Measurements from ENCODE around the gene ADCY7. TPM values are rescaled to one million over a fixed set of nuclear protein-coding genes. Genes with fewer than 3 reads are reported as not detected.

Gene ADCY7
- total RNA-seq, 4 donors from 2014 or later = 4.6 to 44.9 (median 14.1) TPM

GRCh38 chr16:50324345-50324744 is 58.0 kb downstream of the ADCY7 start:
- Histone ChIP-seq H3K27me3 (no peaks in the 10 kb centered on the region), H3K4me3 (no peak overlapping the region), H3K9me3 (no peaks in the 10 kb centered on the region), H3K4me1 (peaks cover 0 to 10% (median 0%) of the 10 kb centered on the region in 4 donors), H3K36me3 (peaks cover 0 to 38% (median 14%) of the 10 kb centered on the region in 4 donors), H3K27ac (peak overlapping the region; percentile 13 to 41 (median 24))
- intact Hi-C loops (cut with DNase I; ENCODE audit: low total_unique reads) = no loop called here
- in situ Hi-C loops (cut with MboI; ENCODE audit: low pct_ligation_motif_present in 1 of 4, low pct_unique_long_range_greater_than_20kb in 1 of 4, low sequenced_read_pairs in 3 of 4) = no loop called here
- TF ChIP-seq POLR2A (IDR thresholded peaks at IDR 0.05) (no peak), EP300 (IDR thresholded peaks at IDR 0.05; ENCODE audit: low read depth) (no peak), POLR2AphosphoS5 (IDR thresholded peaks at IDR 0.05) (no peak)
- TF ChIP-seq, protein P1, sequence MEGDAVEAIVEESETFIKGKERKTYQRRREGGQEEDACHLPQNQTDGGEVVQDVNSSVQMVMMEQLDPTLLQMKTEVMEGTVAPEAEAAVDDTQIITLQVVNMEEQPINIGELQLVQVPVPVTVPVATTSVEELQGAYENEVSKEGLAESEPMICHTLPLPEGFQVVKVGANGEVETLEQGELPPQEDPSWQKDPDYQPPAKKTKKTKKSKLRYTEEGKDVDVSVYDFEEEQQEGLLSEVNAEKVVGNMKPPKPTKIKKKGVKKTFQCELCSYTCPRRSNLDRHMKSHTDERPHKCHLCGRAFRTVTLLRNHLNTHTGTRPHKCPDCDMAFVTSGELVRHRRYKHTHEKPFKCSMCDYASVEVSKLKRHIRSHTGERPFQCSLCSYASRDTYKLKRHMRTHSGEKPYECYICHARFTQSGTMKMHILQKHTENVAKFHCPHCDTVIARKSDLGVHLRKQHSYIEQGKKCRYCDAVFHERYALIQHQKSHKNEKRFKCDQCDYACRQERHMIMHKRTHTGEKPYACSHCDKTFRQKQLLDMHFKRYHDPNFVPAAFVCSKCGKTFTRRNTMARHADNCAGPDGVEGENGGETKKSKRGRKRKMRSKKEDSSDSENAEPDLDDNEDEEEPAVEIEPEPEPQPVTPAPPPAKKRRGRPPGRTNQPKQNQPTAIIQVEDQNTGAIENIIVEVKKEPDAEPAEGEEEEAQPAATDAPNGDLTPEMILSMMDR (IDR thresholded peaks at IDR 0.05) = no peak
- 76 to 82% methylated on average over 4 to 6 of the region's 6 CpGs for WGBS, 2 donors (ENCODE audit: low coverage in 1 of 2)
- no peak for DNase-seq

GRCh38 chr16:50326264-50326663 is 59.9 kb downstream of the ADCY7 start:
- in situ Hi-C loops (cut with MboI; ENCODE audit: low pct_ligation_motif_present in 1 of 4, low pct_unique_long_range_greater_than_20kb in 1 of 4, low sequenced_read_pairs in 3 of 4) = no loop called here
- 82% methylated on average over 5 of the region's 5 CpGs; no CpG with 5 or more reads in 1 of the 2 donors for WGBS, 2 donors (ENCODE audit: low coverage in 1 of 2)

DNA sequence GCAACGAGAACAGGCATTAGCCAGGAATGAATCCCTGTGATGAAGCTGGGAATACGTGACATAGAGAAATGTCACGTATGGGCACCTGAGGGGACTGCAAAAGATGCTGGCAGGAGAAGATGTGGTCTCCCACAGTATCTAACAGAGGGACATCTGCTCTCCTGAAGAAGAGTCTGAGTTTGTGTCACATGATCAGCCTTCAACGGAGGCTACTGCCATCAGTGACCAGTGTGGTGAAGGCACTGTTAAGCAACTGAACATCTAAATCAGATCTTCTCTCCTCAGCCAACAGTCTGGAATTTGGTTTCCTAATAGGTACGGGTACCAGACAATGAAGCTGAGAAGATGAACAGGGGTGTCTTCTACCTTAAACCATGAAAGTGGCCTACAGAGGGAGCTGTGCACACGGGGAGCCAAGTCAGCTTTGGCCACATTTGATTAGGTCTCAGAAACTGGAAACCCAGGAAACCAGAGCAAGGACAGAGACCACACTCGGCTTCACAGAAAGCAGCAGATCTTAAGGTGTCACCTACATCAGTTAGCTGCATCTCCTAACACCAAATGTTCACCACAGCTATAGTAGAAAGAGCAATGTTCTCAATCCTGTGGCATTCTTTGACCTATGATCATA is 60.6 kb downstream of the ADCY7 start:
- H3K36me3 ChIP-seq = peaks cover 0 to 21% (median 5%) of the 10 kb centered on the region in 4 donors
- no peaks in the 10 kb centered on the region for H3K27me3 ChIP-seq
- no peak overlapping the region for H3K4me3 ChIP-seq
- intact Hi-C loops (cut with DNase I; ENCODE audit: low total_unique reads) (no loop called here), in situ Hi-C loops (cut with MboI; ENCODE audit: low pct_ligation_motif_present in 1 of 4, low pct_unique_long_range_greater_than_20kb in 1 of 4, low sequenced_read_pairs in 3 of 4) (no loop called here)
- H3K9me3 ChIP-seq = no peaks in the 10 kb centered on the region
- H3K4me1 ChIP-seq = peaks cover 0 to 10% (median 3%) of the 10 kb centered on the region in 4 donors
- WGBS, 2 donors (ENCODE audit: low coverage in 1 of 2) = 64 to 69% methylated on average over 4 to 7 of the region's 7 CpGs
- H3K27ac ChIP-seq = peak overlapping the region in 1 of 4 donors; percentile 6
- TF ChIP-seq POLR2A (IDR thresholded peaks at IDR 0.05) (no peak), EP300 (IDR thresholded peaks at IDR 0.05; ENCODE audit: low read depth) (no peak)
- TF ChIP-seq, protein P1 (IDR thresholded peaks at IDR 0.05) = peak; percentile 26 to 38 (median 36)
- no peak for DNase-seq

More at GRCh38 chr16:50326264-50326663, 59.9 kb downstream of the ADCY7 start:
- TF ChIP-seq EP300 (IDR thresholded peaks at IDR 0.05; ENCODE audit: low read depth) = no peak
- TF ChIP-seq, protein P1 (IDR thresholded peaks at IDR 0.05) = no peak
- no peak for TF ChIP-seq POLR2A (IDR thresholded peaks at IDR 0.05)
- no peak for TF ChIP-seq POLR2AphosphoS5 (IDR thresholded peaks at IDR 0.05)
- Histone ChIP-seq H3K4me3 (no peak overlapping the region), H3K4me1 (peaks cover 0 to 10% (median 3%) of the 10 kb centered on the region in 4 donors), H3K27ac (no peak overlapping the region), H3K36me3 (peaks cover 0 to 21% (median 5%) of the 10 kb centered on the region in 4 donors), H3K9me3 (no peaks in the 10 kb centered on the region), H3K27me3 (no peaks in the 10 kb centered on the region)
- no peak for DNase-seq
- intact Hi-C loops (cut with DNase I; ENCODE audit: low total_unique reads) = no loop called here

- no peak for DNase-seq
- whole genome bisulfite sequencing, 2 donors (ENCODE audit: low coverage in 1 of 2) = 65 to 79% methylated on average over 6 to 11 of the region's 11 CpGs
- no peaks in the 10 kb centered on the region for H3K9me3 ChIP-seq
- in situ Hi-C loops (cut with MboI; ENCODE audit: low pct_ligation_motif_present in 1 of 4, low pct_unique_long_range_greater_than_20kb in 1 of 4, low sequenced_read_pairs in 3 of 4) = no loop called here
- peak overlapping the region; percentile 43 to 59 (median 55) for H3K27ac ChIP-seq
- no peak overlapping the region for H3K4me3 ChIP-seq
- intact Hi-C loops (cut with DNase I; ENCODE audit: low total_unique reads) = no loop called here
- H3K36me3 ChIP-seq = peaks cover 0 to 24% (median 8%) of the 10 kb centered on the region in 4 donors
- no peak for TF ChIP-seq POLR2AphosphoS5 (IDR thresholded peaks at IDR 0.05)
- TF ChIP-seq EP300 (IDR thresholded peaks at IDR 0.05; ENCODE audit: low read depth) = no peak
- no peak for TF ChIP-seq POLR2A (IDR thresholded peaks at IDR 0.05)
- TF ChIP-seq, protein P1 (IDR thresholded peaks at IDR 0.05) = no peak
- H3K27me3 ChIP-seq = no peaks in the 10 kb centered on the region
- peaks cover 0 to 11% (median 3%) of the 10 kb centered on the region in 4 donors for H3K4me1 ChIP-seq
Observed at GRCh38 chr16:50329446-50330189, 63.3 kb downstream of the ADCY7 start.
